SK-MEL-5 (cell line): ENCODE data around the gene ZNF880. TPM values are rescaled to one million over a fixed set of nuclear protein-coding genes. Genes with fewer than 3 reads are reported as not detected.
A peak's percentile ranks its signal among the peaks of the same experiment; 100 is the strongest.
"Not testable (repeated sequence)": the region's sequence is repeated elsewhere in the genome, so short reads cannot be mapped to it uniquely, and the experiment has no call there.

Source experiments
- DNase-seq: peaks from one replicate; pipeline ENCODE4 v3.0.0-alpha.2; 2016; ENCODE audit warnings: low read depth, low spot score
- in situ Hi-C: cut with HindIII; loops from 2 replicates; pipeline ENCODE4 v1.10.0; 2016; ENCODE audit warnings: low sequenced_read_pairs, high pct_unique_total_duplicates, low pct_unique_long_range_greater_than_20kb
- polyA plus RNA-seq, 2 experiments: library from polyadenylated mRNA; depleted of rRNA; stranded (reverse); fragments of >200 nt; gene quantifications; 2 replicates each; pipeline ENCODE4 v1.2.3, GENCODE V29; 2015
- total RNA-seq: library from RNA; depleted of rRNA; stranded (reverse); fragments of >200 nt; shearing (Covaris generic); gene quantifications from 2 replicates; pipeline ENCODE4 v1.2.3, GENCODE V29; 2014; rRNA removed

The ZNF880 gene
- 18.6 and 19.2 TPM in 2 replicates for total RNA-seq
- 11.5 and 14.6 TPM in 2 replicates for polyA plus RNA-seq (2015; cell fraction: cytosol; rRNA removed)
- polyA plus RNA-seq (2015; cell fraction: nucleus; rRNA removed), result 16.0 and 16.7 TPM in 2 replicates

DNA sequence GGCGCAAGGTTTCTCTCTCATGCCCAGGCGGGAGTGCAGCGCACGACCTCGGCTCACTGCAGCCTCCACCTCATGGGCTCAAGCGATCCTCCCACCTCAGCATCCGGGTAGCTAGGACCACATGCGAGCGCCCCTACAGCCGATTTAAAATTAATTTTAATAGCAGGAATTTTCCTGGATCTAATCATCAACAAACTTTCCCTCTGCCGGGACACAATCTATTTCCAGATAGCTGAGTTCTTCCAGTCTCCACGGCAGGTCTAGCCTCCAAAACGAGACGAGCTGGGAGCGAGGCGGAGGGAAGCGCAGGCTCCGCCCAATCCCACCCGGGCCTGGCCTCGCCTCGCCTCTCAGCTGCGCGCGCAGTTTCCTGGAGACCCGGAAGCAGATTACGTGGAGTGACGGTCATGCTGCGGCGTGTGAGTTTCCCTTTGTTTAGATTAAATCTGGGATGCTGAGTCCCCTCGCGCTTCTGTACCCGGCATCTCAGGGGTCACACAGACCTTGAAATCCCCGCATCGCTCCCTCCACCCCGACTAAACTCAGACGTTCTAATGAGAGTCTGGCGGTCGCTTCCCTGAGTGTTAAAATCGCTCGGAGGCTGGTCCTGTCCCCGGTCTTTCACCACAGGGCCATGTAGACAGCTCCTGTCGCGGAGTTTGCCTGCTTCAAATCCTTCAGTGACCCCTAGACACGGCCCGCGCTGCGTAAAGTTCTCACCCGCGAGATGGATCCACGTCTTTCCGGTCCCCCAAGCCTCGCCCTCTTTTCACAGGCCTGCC is at the start of gene ZNF880:
Gene ZNF880 (plus strand): TSS at position 365 of the 782 bp plus-strand sequence. CDS start 43 bp downstream, at position 408.
- in situ Hi-C loops, result no loop called here

DNA sequence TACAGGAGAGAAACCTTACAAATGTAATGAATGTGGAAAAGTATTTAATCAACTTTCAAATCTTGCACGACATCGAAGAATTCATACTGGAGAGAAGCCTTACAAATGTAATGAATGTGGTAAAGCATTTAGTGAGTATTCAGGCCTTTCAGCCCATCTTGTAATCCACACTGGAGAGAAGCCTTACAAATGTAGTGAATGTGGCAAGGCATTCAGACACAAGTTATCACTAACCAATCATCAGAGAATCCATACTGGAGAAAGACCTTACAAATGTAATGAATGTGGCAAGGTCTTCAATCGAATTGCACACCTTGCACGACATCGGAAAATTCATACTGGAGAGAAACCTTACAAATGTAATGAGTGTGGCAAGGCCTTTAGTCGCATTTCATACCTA is 47.3 kb upstream of the ZNF880 start:
- in situ Hi-C loops, result no loop called here
- no peak for DNase-seq

More for the DNA sequence above, at the start of gene ZNF880:
- DNase-seq, result peak; percentile 91

DNA sequence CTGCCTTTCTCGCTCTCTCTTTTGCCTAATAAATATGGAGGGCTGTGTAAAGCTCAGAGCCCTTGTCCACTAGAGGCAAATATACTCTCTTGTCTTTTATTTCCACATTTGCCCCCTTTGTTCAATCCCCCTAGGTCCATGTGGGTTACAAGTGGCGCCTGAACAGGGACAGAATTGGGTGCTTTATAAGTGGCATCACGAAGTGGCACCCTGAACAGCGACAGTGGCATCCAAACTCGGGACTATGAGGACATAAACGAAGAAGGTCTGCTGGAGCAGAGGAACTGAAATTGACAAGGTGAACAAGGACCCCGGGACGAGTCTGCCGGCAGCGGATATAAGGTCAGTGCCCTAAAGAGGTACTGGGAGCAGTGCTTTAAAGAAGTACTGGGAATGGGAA is 38.0 kb upstream of the ZNF880 start:
- DNase-seq, result no peak
- in situ Hi-C loops, result no loop called here

DNA sequence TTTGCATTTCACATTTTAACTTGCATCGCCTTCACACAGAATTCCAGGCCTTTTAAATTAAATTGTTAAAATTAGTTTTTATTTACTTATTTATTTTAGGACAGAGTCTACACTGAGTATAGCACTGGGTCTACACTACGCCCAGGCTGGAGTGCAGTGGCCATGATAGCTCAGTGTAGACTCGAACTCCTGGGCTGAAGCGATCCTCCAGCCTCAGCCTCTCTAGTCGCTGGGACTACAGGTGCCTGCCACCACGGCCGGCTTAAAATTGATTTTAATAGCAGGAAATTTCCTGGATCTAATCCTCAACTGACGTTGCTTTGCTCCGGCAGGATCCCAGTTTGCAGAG is 34.0 kb upstream of the ZNF880 start:
- no peak for DNase-seq
- in situ Hi-C loops, result no loop called here

DNA sequence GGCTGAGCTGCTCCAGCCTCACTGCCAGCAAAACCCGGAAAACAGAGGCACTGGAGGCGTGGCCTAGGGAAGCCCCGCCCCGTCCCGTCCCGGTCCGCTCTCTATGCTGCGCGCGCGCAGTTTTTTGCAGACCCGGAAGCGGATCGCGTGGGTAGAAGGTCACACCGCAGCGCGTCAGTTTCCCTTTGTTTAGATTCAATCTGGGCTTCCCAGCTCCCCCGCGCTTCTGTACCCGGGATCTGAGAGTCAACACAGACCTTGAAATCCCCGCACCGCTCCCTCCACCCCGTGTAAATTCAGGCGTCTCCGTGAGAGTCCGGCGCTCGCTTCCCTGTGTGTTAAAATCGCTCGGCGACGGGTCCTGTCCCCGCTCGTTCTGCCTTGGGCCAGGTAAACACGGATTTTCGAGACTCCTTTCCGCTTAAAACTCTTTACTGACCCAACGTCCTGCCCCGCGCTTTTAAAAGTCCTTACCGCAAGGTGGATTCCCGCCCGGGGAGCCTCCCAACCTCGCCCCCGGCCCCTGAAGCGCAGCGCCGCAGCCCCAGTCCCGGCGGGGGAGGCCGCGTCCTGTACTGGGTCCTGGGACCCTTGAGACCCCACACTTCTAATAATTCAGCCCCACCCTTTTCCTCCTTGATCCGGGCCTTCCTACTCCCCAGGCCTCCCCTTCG is 33.5 kb upstream of the ZNF880 start, which contains the start of gene ZNF610:
Gene ZNF610 (plus strand): TSS at position 127 of the 674 bp plus-strand sequence. CDS start 12,930 bp downstream, outside the sequence.
- in situ Hi-C loops, result no loop called here
- DNase-seq, result peak; percentile 84

DNA sequence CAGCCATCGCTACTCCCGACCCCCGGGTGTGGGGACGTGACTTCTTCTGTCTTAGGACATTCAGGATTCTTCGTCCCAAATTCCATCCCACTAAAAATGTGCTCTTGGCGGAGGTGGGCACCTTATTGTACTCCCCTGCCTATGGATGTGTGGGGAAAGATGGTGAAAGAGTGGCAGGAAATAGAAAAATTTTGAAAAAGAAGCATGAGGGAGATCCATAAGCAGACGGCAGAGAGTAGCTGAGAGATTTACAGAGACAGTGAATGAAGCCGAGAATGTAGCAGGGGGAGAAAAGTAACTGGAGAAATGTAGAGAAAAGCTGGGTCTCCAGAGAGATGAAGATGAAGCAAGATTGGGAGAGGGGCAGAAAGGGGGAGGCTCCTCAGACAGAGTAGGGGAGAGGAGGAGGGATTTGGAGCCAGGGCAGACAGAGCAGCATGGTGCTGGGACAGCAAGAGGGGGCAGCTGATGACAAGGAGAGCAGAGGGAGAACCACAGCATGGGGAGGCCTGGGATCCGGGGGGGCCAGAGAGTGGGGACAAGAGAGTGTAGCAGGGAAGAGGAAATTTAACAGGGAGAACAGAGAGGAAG is 32.8 kb upstream of the ZNF880 start:
- in situ Hi-C loops, result no loop called here
- DNase-seq, result no peak

DNA sequence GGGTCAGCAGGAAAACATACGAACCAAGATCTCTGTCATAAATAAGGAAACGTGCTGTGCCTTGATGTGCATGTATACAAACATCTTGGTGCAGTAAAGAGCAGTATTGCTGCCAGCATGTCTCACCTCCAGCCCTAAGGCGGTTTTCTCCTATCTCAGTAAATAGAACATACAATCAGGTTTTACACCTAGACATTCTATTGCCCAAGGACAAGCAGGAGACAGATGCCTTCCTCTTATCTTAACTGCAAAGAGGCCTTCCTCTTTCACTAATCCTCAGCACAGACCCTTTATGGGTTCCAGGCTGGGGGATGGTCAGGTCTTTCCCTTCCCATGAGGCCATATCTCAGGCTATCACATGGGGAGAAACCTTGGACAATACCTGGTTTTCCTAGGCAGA is 30.7 kb upstream of the ZNF880 start:
- in situ Hi-C loops, DNase-seq: not testable (repeated sequence)

DNA sequence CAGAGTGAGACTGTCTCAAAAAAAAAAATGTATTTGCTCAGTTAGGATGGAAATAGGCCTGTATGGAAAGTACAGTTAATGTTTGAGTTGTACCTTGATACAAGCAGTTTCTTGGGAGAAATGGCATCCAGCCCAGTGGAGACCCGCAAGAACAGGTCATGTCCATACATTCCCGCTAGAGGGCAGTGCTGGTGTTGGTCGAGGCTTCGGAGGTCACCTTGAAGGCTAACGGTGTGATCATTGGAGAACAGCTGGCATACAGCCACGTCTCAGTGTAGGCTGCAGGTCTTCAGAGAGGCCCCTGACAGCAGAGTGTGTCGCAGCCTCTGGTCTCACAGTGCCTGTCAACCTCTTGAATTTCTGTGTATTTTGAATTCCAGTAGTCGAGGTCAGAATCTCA is 26.2 kb upstream of the ZNF880 start:
- in situ Hi-C loops, result no loop called here
- peak; percentile 50 for DNase-seq

DNA sequence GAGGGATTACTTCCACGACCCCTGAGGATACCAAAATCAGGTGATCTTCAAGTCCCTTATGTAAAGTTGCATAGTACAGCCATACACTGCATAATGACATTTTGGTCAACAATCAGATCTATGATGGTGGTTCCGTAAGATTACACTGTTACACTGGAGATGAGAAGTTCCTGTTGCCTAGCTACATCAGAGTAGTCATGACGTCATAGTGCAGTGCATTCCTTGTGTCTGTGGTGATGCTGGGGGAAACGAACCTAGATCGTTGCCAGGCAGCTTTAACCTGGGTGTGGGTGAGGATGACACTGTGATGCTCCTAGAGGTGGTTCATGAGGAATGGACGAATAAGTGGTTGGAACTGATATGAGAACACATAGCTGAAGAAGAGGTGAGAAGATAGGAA is 24.6 kb upstream of the ZNF880 start:
- DNase-seq, result no peak

DNA sequence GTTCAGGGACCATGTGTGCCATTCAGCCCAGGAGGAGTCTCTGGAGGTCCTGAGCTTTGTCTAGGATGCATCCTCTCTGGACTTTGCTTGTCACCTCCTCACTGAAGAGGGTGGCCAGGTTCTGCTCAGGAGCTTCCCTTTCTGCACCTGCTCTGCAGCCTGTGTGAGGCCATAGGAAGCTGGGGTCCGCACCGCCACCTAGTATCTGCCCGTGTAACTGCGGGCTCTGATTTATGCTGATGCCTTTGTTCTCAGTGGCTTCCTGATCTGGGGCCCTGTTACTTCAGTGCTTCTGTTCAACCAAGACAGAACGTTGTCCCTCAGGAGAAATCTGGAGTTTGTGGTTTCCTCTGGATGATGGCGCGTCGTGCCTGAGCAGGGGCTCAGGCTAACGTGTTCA is 18.2 kb upstream of the ZNF880 start:
- in situ Hi-C loops, result no loop called here
- DNase-seq, result no peak

More for the DNA sequence above, 24.6 kb upstream of the ZNF880 start:
- in situ Hi-C loops, result no loop called here

DNA sequence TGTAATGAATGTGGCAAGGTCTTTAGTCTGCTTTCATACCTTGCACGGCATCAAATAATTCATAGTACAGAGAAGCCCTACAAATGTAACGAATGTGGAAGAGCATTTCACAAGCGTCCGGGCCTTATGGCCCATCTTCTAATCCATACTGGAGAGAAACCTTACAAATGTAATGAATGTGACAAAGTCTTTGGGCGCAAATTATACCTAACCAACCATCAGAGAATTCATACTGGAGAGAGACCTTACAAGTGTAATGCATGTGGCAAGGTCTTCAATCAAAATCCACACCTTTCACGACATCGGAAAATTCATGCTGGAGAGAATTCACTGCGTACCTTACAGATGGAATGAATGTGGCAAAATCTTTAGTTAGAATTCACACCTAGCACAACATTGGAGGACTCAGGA is 3.3 kb upstream of the ZNF880 start:
- in situ Hi-C loops, result no loop called here
- DNase-seq, result no peak

DNA sequence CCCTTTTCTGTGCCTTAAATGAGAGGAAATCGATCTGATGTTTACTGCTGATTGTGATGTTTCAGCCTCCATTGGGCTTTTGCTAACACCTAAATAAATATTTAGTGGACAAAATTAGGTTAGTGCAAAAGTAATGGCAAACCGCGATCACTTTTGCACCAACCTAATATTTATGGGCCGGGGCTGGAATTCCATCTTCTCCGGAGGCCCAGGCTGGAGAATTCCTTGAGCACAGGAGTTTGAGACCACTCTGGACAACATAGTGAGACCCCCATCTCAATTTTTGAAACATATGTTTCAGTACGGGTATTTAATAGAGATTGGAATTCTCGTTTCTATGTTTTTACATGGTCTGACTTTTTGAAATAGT is 603 bp downstream of the ZNF880 start:
- in situ Hi-C loops, result no loop called here
- DNase-seq, result no peak

DNA sequence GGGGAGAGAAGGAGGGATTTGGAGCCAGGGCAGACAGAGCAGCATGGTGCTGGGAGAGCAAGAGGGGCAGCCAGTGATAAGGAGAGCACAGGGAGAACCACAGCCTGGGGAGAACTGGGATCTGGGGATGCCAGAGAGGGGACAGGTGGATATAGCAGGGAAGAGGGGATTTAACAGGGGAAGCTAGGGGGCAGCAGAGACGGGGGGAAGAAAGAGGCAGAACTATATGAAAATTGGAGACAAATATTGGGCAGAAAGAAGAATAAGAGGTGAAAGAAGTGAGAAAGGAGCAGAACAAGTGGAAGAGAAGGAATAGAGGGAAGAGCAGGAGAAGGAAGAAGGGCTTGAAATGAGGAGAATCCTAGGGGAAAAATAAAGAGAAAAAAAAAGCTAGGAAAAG is 21.4 kb downstream of the ZNF880 start:
- in situ Hi-C loops, result no loop called here
- DNase-seq, result no peak

DNA sequence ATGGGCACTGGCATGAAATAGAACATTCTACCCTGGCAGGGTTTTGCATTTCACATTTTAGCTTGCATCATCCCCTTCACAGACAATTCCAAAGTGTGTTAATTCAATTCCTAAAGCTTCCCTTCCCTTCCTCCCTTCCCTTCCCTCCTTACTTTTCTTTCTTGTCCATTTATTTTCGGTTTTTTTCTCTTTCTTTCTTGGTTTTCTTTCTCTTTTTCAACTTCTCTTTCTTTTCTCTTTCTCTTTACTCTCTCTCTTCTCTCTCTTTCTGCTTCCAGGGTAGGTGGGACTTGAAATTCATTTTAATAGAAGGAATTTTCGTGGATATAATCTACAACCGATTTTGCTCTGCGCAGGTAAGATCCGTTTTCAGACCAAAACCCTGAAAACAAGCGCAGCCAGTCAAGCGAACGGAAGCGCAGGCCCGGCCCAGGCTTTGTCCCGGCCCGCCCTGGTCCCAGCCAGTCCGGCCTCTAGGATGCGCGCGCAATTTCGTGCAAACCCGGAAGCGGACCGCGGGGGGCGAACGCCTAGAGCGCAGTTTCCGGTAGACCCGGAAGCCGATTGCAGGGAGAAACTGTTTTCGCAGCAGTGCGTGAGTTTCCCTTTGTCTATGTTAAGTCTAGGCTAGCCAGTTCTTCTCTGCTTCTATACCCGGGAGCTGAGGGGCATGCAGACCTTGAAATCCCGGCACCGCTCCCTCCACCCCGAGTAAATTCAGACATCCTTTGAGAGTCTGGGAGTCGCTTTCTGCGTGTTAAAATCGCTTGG is 27.8 kb downstream of the ZNF880 start, which contains the start of gene ZNF528:
Gene ZNF528 (plus strand): TSS at position 540 of the 771 bp plus-strand sequence. CDS start 4,165 bp downstream, outside the sequence.
- in situ Hi-C loops, result no loop called here
- DNase-seq, result peak; percentile 90

DNA sequence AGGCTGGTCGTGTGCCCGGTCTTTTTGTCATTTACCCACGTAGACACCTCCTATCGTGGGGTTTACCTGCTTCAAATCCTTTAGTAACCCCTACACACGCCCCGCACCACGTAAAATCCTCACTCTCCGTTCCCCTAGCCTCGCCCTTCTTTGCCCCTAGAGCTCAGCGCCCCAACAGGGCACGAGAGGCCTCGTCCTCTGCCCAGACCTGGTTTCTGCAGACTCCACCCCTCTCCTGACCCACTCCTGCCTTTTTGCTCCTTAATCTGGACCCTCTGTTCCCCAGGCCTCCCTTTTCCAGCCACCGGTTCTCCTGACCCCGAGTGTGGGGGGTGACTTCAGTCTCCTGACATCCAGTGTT is 28.3 kb downstream of the ZNF880 start:
- no peak for DNase-seq
- in situ Hi-C loops, result no loop called here

DNA sequence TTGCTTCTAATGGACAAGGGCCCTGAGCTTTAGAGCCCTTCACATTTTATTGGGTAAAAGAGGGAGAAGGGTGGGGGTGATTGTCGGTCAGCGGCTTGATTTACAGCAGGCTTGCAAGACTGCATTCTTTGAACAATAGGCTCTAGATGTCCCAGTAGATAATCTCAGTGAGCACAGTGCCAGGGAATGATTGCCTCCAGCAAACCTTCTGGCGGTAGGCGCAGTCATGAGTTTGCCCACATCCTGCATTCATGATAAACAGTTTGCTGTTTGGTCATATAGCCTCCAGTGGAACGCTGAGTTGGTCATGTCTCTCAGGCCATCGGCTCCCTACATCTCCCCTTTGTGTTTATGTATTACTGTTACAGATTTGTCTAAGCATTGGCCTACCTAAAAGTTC is 40.6 kb downstream of the ZNF880 start:
- no peak for DNase-seq
- in situ Hi-C loops, result no loop called here

DNA sequence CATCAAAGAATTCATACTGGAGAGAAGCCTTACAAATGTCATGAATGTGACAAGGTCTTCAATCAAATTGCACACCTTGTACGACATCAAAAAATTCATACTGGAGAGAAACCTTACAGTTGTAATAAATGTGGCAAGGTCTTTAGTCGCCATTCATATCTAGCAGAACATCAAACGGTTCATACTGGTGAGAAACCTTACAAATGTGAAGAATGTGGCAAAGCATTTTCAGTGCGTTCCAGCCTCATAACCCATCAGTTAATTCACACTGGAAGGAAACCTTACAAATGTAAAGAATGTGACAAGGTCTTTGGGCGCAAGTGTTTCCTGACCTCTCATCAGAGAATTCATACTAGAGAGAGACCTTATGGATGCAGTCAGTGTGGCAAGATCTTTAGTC is 46.0 kb downstream of the ZNF880 start:
- in situ Hi-C loops, result no loop called here
- no peak for DNase-seq

DNA sequence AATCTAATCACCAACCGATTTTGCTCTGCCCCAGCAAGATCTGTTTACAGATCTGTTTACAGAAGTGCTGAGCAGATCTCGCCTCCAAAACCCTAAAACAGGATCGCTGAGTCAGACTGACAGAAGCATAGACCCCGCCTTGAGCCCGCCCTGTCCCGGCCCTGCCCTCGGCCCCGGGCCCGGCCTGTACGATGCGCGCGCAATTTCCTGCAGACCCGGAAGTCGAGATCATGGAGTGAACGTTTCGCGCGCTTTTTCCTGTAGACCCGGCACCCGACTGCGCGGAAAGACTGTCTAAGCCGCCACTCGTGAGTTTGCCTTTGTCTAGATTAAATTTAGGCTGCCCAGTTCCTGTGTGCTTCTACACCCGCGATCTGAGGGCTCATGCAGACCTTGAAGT is 59.2 kb downstream of the ZNF880 start, which contains the start of gene ZNF534:
Gene ZNF534 (plus strand): TSS at position 212 of the 400 bp plus-strand sequence. CDS start 2,327 bp downstream, outside the sequence.
- DNase-seq, result no peak
- in situ Hi-C loops, result no loop called here
